Uterus (tissue), 2 donors: ENCODE measurements around the gene TRIP13.

Experiments
- CTCF ChIP-seq, 4 experiments: fragments of 200-600 bp in 2 of 4; fragments of 450-650 bp in 2 of 4; sonication (generic) in 2 of 4; IDR thresholded peaks; one replicate each; pipeline ENCODE4 v1.5.1; 2016 to 2019; ENCODE audit warnings: antibody characterized with exemption in 4 of 4, mild to moderate bottlenecking in 2 of 4, moderate library complexity in 1 of 4
- POLR2A ChIP-seq, 2 donors: fragments of 450-650 bp; IDR thresholded peaks; one replicate each; pipeline ENCODE4 v1.6.1; 2016; ENCODE audit warnings: antibody characterized with exemption in 2 of 2, mild to moderate bottlenecking in 1 of 2, moderate library complexity in 1 of 2

GRCh38 chr5:908172-908571 lies 15.5 kb downstream of the TRIP13 start:
- TF ChIP-seq POLR2A (IDR thresholded peaks at IDR 0.05) (no peak), CTCF (IDR thresholded peaks at IDR 0.05) (no peak)
